Ascending aorta (tissue), 2 donors: ENCODE data around the gene CDCA8. TPM values are rescaled to one million over a fixed set of nuclear protein-coding genes. Genes with fewer than 3 reads are reported as not detected.

Experiments used
- DNase-seq, 2 donors: peaks; one replicate each; pipeline ENCODE4 v3.0.0-alpha.2; 2019; ENCODE audit warnings: low spot score in 2 of 2
- H3K27ac ChIP-seq, 2 donors: fragments of 200-600 bp; sonication (generic); one replicate each; pipeline ENCODE4 v1.5.1; 2016 to 2017; ENCODE audit warnings: mild to moderate bottlenecking in 1 of 2
- H3K27me3 ChIP-seq: fragments of 200-600 bp; sonication (generic); one replicate; pipeline ENCODE4 v1.5.1; 2017
- H3K36me3 ChIP-seq, 2 donors: fragments of 200-600 bp; sonication (generic); one replicate each; pipeline ENCODE4 v1.5.1; 2016
- H3K4me1 ChIP-seq, 2 donors: fragments of 200-600 bp; sonication (generic); one replicate each; pipeline ENCODE4 v1.5.1; 2016 to 2017; ENCODE audit warnings: mild to moderate bottlenecking in 1 of 2
- H3K4me3 ChIP-seq, 2 donors: fragments of 200-600 bp; sonication (generic); one replicate each; pipeline ENCODE4 v1.5.1; 2016 to 2017; ENCODE audit warnings: mild to moderate bottlenecking in 1 of 2
- H3K9me3 ChIP-seq, 2 donors: fragments of 200-600 bp; sonication (generic); one replicate each; pipeline ENCODE4 v1.5.1; 2016
- intact Hi-C: fragments of 100-400 bp; cut with DNase I; formaldehyde crosslinking; loops from one replicate; pipeline ENCODE4 v1.15.1; 2023
- total RNA-seq: library from RNA; depleted of rRNA; stranded (reverse); fragments of >200 nt; gene quantifications from one replicate; pipeline ENCODE4 v1.1.0, GENCODE V29; 2016
- TF ChIP-seq, protein P1 (sequence below), 3 experiments: fragments of 200-600 bp in 2 of 3; fragments of 450-650 bp in 1 of 3; sonication (generic) in 2 of 3; IDR thresholded peaks; one replicate each; pipeline ENCODE4 v1.5.1; 2016 to 2019; ENCODE audit warnings: antibody characterized with exemption in 3 of 3, mild to moderate bottlenecking in 1 of 3, moderate library complexity in 1 of 3

CDCA8 gene
- total RNA-seq, 1 donor from 2014 or later = 0.75 TPM

DNA sequence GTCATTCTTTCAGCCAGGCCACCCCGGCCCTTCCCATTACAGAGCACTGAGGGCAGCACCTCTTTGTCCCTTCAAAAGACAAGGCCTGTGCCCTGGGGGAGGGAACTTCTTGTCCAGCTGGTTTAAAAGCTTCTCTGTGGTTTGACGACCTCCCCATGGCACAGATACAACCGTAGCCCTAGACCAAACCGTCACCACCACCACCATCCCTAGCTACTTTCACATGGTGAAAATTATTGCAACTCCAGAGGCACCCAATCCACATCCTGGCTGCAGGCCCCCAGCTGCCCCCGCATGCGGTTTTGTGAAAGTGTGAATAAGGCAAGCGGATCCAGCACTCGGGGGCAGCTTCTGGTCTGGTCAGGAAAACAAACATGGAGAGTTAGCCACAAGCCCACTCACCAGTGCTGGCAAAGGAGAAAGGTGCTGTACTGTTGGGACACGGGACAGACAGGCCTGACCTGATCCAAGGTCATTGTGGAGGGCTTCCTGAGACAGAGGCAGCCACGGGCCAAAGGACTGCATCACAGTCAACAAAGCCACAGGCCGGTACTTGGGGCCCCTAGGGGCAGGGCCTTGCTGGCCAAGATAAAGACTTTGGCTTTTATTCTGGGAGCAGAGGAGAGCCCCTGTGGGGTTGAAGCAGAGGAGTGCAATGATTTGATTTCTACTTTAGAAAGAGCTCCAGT, 31.2 kb downstream of the CDCA8 start:
- no peaks in the 10 kb centered on the region for H3K4me1 ChIP-seq
- H3K27me3 ChIP-seq = no peaks in the 10 kb centered on the region
- no peaks in the 10 kb centered on the region for H3K9me3 ChIP-seq
- H3K4me3 ChIP-seq = no peak overlapping the region
- DNase-seq = no peak
- no peak overlapping the region for H3K27ac ChIP-seq
- H3K36me3 ChIP-seq = no peaks in the 10 kb centered on the region
- intact Hi-C loops = no loop called here
- TF ChIP-seq, protein P1, sequence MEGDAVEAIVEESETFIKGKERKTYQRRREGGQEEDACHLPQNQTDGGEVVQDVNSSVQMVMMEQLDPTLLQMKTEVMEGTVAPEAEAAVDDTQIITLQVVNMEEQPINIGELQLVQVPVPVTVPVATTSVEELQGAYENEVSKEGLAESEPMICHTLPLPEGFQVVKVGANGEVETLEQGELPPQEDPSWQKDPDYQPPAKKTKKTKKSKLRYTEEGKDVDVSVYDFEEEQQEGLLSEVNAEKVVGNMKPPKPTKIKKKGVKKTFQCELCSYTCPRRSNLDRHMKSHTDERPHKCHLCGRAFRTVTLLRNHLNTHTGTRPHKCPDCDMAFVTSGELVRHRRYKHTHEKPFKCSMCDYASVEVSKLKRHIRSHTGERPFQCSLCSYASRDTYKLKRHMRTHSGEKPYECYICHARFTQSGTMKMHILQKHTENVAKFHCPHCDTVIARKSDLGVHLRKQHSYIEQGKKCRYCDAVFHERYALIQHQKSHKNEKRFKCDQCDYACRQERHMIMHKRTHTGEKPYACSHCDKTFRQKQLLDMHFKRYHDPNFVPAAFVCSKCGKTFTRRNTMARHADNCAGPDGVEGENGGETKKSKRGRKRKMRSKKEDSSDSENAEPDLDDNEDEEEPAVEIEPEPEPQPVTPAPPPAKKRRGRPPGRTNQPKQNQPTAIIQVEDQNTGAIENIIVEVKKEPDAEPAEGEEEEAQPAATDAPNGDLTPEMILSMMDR (IDR thresholded peaks at IDR 0.05) = no peak

DNA sequence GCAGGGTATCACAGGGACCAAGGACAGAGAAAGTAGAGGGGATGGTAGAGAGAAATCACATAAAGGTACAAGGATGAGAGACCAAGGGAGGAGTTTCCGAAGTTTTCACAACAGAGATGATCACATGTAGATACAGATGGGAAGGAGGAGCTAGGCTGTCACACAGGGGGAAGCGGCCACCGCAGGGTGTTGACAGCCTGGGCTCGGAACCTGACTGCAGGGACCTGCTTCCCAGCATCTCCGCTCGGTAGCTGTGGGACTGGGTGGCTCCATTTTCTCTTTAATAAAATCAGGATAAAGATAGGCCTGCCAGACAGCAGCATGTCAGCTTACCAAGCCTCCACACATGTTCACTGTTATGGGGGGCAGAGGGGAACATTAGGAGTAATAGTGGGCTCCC, 32.3 kb downstream of the CDCA8 start:
- H3K36me3 ChIP-seq = no peaks in the 10 kb centered on the region
- no peaks in the 10 kb centered on the region for H3K4me1 ChIP-seq
- H3K27ac ChIP-seq = no peak overlapping the region
- no peak for DNase-seq
- H3K9me3 ChIP-seq = no peaks in the 10 kb centered on the region
- TF ChIP-seq, protein P1 (IDR thresholded peaks at IDR 0.05) = no peak
- H3K27me3 ChIP-seq = no peaks in the 10 kb centered on the region
- no peak overlapping the region for H3K4me3 ChIP-seq
- intact Hi-C loops = no loop called here

DNA sequence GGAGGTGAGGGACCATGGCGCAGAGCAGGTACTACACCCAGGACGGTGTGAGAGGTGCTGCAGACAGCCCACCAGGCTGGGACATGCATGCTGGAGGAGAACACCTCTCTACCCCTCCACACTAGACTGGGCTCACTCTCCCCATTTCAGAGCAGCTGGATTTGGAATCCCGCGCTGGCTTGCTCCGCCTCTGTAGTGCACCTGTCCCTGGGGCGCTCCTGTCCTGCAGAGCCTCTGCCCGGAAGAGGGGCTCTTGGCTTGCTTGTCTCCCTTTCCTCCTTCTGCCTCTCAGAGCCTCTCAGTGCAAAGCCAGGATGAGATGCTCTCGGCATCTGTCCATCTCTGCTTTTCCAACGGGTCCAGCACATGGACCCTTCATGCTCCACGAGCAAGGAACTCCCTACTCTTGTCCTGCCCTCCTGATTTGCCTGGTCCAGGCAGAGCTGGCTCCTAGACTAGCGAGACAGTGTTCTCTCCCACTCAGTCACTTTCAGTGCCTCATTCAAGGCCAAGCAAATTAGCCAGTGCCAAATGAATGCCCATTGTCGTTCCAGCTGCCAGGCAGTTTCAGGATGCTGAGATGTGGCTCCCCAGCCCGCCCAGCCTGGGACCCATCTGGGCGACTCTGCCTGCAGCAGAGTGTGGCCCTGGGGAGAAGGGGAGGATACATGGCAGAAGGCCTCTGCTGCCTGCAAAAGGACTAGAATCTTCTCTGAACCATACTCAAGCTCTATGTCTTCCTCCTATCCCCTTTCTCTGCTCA, 33.7 kb downstream of the CDCA8 start:
- intact Hi-C loops = no loop called here
- Histone ChIP-seq H3K27ac (no peak overlapping the region), H3K4me1 (no peaks in the 10 kb centered on the region), H3K27me3 (no peaks in the 10 kb centered on the region), H3K4me3 (no peak overlapping the region), H3K9me3 (no peaks in the 10 kb centered on the region), H3K36me3 (no peaks in the 10 kb centered on the region)
- TF ChIP-seq, protein P1 (IDR thresholded peaks at IDR 0.05) = no peak
- DNase-seq = no peak

DNA sequence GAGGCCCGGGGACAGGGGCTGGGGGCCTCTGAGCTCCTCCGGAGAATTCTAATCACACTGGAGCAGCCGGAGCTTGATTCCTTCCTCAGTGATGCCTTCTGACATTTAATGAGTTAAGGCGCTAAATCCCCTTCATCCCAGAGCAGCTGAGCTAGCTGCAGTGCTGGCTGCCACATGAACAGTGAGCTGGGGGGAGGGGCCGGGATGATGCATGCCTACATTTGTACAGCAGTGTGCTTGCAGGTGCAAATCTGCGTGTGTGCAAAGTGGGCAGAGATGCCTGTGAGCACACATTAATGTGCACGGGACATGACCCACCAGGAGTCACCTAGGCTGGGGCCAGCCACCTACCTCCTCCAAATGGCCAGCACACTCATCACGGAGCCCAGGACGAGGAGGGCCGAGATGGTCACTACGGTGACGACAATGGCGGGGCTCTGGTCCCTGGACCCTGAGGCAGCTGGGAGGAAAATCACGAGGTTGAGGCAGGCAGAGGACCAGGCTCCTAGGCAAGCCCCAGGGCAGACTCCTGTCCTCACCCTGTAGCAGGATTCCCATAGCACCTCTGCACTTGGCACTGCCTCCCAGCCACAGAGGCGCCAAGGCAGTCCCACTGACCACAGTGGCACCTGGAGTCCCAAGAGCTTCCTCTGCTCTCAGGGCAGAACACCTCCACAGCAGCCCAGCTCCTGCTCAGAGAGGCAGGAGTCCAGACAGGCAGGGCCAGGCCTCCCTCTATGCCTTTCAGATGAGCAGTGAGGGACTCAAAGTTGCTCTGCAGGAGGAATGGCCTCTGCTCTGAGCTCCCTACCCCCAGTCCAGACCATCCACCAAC, 34.7 kb downstream of the CDCA8 start:
- DNase-seq = no peak
- TF ChIP-seq, protein P1 (IDR thresholded peaks at IDR 0.05) = no peak
- Histone ChIP-seq H3K4me1 (no peaks in the 10 kb centered on the region), H3K27ac (no peak overlapping the region), H3K27me3 (no peaks in the 10 kb centered on the region), H3K36me3 (no peaks in the 10 kb centered on the region), H3K4me3 (no peak overlapping the region), H3K9me3 (no peaks in the 10 kb centered on the region)
- intact Hi-C loops = no loop called here

DNA sequence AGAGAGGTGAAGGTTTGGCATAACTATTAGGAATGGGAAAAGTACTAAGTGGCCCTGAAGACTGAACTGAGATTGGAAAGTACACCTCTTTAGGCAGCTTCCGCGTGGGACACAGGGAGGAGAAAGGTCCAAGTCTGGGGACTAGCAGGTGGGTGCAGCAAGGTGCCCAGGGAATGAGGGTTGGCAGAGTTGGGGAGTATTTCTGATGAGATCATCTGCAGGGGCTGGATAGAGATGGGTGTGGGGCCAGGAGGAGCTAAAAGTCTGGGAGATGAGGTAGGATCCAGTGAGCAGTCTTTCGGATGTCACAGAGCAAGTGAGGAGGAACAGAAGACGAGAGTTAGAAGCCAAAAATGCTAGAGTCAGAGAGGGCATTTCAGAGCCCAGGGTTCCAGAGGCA, 36.1 kb downstream of the CDCA8 start:
- intact Hi-C loops = no loop called here
- Histone ChIP-seq H3K4me3 (no peak overlapping the region), H3K9me3 (no peaks in the 10 kb centered on the region), H3K36me3 (no peaks in the 10 kb centered on the region), H3K4me1 (no peaks in the 10 kb centered on the region), H3K27me3 (no peaks in the 10 kb centered on the region), H3K27ac (no peak overlapping the region)
- TF ChIP-seq, protein P1 (IDR thresholded peaks at IDR 0.05) = no peak
- no peak for DNase-seq
